Measurements from ENCODE around the gene PDLIM4.

The PDLIM4 gene

GRCh38 chr5:132268769-132269551 lies 11.5 kb downstream of the PDLIM4 start:
- DNase-seq: no peak

GRCh38 chr5:132269635-132270334 lies 12.3 kb downstream of the PDLIM4 start:
- DNase-seq: no peak

GRCh38 chr5:132270335-132270665 lies 12.8 kb downstream of the PDLIM4 start:
- no peak for DNase-seq

GRCh38 chr5:132270706-132271105 lies 13.2 kb downstream of the PDLIM4 start:
- DNase-seq: no peak

GRCh38 chr5:132271251-132272246 lies 14.1 kb downstream of the PDLIM4 start:
- no peak for DNase-seq

- DNase-seq: no peak
Measured at GRCh38 chr5:132272311-132273210, 15.1 kb downstream of the PDLIM4 start.

- no peak for DNase-seq
Measured at GRCh38 chr5:132273631-132274030, 16.1 kb downstream of the PDLIM4 start.

- no peak for DNase-seq
Measured at GRCh38 chr5:132274050-132274792, 16.7 kb downstream of the PDLIM4 start.

- DNase-seq: no peak
Measured at GRCh38 chr5:132275367-132276220, 18.1 kb downstream of the PDLIM4 start.

- DNase-seq: no peak
Measured at GRCh38 chr5:132277256-132277655, 19.8 kb downstream of the PDLIM4 start.

GRCh38 chr5:132277971-132278853 lies 20.7 kb downstream of the PDLIM4 start:
- no peak for DNase-seq

GRCh38 chr5:132279801-132280200 lies 22.3 kb downstream of the PDLIM4 start:
- no peak for DNase-seq

- DNase-seq: no peak
Measured at GRCh38 chr5:132280371-132281240, 23.1 kb downstream of the PDLIM4 start.

- no peak for DNase-seq
Measured at GRCh38 chr5:132281856-132282614, 24.5 kb downstream of the PDLIM4 start.

GRCh38 chr5:132283423-132284043 lies 26.0 kb downstream of the PDLIM4 start:
- no peak for DNase-seq

- no peak for DNase-seq
Measured at GRCh38 chr5:132289097-132289496, 31.6 kb downstream of the PDLIM4 start.

GRCh38 chr5:132291026-132291425 lies 33.5 kb downstream of the PDLIM4 start:
- DNase-seq: no peak

All from NCI-H510A (cell line).